ENCODE results near the gene LRRC8B. TPM values are rescaled to one million over a fixed set of nuclear protein-coding genes. Genes with fewer than 3 reads are reported as not detected.

The LRRC8B gene
- total RNA-seq, 1 donor from 2014 or later, result 19.1 TPM

GRCh38 chr1:89576013-89576412, 51.4 kb downstream of the LRRC8B start:
- H3K27ac Mint-ChIP-seq, result no peak overlapping the region
- peaks cover 22% of the 10 kb centered on the region for H3K4me1 Mint-ChIP-seq
- no peak overlapping the region for H3K4me3 Mint-ChIP-seq
- TF ChIP-seq, protein P1, sequence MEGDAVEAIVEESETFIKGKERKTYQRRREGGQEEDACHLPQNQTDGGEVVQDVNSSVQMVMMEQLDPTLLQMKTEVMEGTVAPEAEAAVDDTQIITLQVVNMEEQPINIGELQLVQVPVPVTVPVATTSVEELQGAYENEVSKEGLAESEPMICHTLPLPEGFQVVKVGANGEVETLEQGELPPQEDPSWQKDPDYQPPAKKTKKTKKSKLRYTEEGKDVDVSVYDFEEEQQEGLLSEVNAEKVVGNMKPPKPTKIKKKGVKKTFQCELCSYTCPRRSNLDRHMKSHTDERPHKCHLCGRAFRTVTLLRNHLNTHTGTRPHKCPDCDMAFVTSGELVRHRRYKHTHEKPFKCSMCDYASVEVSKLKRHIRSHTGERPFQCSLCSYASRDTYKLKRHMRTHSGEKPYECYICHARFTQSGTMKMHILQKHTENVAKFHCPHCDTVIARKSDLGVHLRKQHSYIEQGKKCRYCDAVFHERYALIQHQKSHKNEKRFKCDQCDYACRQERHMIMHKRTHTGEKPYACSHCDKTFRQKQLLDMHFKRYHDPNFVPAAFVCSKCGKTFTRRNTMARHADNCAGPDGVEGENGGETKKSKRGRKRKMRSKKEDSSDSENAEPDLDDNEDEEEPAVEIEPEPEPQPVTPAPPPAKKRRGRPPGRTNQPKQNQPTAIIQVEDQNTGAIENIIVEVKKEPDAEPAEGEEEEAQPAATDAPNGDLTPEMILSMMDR (IDR thresholded peaks at IDR 0.05), result no peak
- intact Hi-C loops (cut with micrococcal nuclease), result no loop called here
- peaks cover 52% of the 10 kb centered on the region for H3K36me3 Mint-ChIP-seq (ENCODE audit: low read depth)
- H3K27me3 Mint-ChIP-seq, result no peaks in the 10 kb centered on the region
- ChIA-PET POLR2A (no interaction called here), CTCF (interaction anchor here (2.0 kb wide), 1 partner anchor 187 kb away, joined by 5 read pairs; no protein-coding TSS in a partner anchor)
- H3K9me3 Mint-ChIP-seq, result no peaks in the 10 kb centered on the region
- DNase-seq, result no peak
- ATAC-seq (ENCODE audit: low read depth), result no peak

DNA sequence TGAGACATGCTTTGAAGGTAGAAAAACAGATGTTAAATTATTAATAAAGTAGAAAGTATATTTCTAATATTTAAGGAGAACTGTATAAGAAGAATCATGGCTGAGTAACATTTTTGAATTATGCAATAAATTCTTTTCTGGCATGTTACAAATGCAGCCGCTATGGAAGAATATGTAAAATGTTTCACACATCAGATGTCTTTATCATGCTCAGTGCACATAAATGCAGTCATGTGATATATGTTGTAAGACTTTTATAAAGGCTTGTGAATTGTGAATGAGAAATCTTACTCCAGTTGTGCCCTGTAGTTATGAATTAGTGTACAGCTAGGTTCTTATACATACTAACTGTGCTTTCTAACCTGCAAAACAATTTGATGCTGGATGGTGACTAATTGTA, 53.5 kb downstream of the LRRC8B start:
- intact Hi-C loops (cut with micrococcal nuclease), result no loop called here
- TF ChIP-seq, protein P1 (IDR thresholded peaks at IDR 0.05), result no peak
- H3K36me3 Mint-ChIP-seq (ENCODE audit: low read depth), result peaks cover 54% of the 10 kb centered on the region
- ChIA-PET CTCF (interaction anchor here (1.3 to 1.4 kb wide), 2 partner anchors 21 to 409 kb away, joined by 3 read pairs; no protein-coding TSS in a partner anchor), POLR2A (no interaction called here)
- no peaks in the 10 kb centered on the region for H3K27me3 Mint-ChIP-seq
- no peaks in the 10 kb centered on the region for H3K9me3 Mint-ChIP-seq
- no peak for ATAC-seq (ENCODE audit: low read depth)
- no peak overlapping the region for H3K27ac Mint-ChIP-seq
- H3K4me3 Mint-ChIP-seq, result no peak overlapping the region
- H3K4me1 Mint-ChIP-seq, result peaks cover 11% of the 10 kb centered on the region
- DNase-seq, result no peak

DNA sequence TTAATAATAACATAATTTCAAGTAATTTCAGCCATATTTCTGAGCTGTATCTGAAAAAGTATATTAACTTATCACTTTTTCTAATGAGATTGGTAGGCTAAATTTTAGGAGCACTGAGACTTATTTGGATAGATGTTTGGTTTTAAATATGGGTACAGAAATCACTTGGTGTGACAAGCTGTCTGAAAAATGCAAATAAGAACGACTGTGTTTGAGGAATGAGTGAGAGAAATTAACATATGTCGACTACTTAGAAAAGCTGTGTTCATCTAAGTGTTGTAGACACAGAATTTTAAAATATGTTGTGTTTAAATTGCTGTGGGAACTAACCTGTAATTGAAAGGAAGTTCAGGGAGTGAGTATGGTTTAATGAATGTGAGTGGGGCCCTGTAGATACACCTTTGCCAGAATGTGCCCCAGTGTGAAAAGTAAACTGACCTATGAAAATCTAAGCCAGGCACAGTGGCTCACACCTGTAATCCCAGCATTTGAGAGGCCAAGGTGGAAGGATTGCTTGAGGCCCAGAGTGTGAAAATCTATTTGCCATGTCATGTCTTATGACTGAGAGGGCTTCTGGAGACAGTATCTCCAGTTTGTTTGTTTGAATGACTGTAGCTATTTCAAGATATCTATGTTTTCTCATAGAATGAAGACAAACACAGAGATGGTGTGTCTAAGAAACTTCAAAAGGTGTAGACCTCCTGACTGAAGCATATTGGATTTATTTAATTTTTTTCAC, 54.5 kb downstream of the LRRC8B start:
- intact Hi-C loops (cut with micrococcal nuclease), result no loop called here
- CTCF ChIA-PET, result interaction anchor here (1.0 to 1.4 kb wide), 3 partner anchors 16 to 408 kb away, joined by 3 read pairs; no protein-coding TSS in a partner anchor
- peaks cover 57% of the 10 kb centered on the region for H3K36me3 Mint-ChIP-seq (ENCODE audit: low read depth)
- POLR2A ChIA-PET, result no interaction called here
- peaks cover 11% of the 10 kb centered on the region for H3K4me1 Mint-ChIP-seq
- no peak for DNase-seq
- ATAC-seq (ENCODE audit: low read depth), result no peak
- no peaks in the 10 kb centered on the region for H3K9me3 Mint-ChIP-seq
- TF ChIP-seq, protein P1 (IDR thresholded peaks at IDR 0.05), result no peak
- no peak overlapping the region for H3K4me3 Mint-ChIP-seq
- no peak overlapping the region for H3K27ac Mint-ChIP-seq
- H3K27me3 Mint-ChIP-seq, result no peaks in the 10 kb centered on the region

DNA sequence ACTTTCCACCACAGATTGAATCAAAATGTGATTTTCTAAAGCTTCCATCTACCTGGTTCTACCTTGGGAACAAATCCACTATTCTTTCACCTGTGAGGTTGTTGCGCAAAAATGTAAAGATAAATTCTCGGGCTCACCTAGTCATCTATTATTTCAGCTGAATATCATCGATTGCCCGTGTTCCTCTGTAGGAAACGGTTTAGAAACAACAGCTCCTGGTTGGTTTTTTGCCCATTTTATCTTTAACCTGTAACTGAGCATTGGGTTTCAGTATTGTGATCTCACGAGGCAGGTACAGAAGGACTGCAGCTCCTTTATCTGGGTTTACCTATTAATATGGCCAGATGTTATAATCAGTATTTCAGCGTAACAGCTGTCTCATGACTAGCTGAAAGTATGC, 55.4 kb downstream of the LRRC8B start:
- ATAC-seq (ENCODE audit: low read depth), result no peak
- Mint-ChIP-seq H3K36me3 (ENCODE audit: low read depth) (peaks cover 55% of the 10 kb centered on the region), H3K4me1 (peaks cover 11% of the 10 kb centered on the region), H3K27me3 (no peaks in the 10 kb centered on the region), H3K9me3 (no peaks in the 10 kb centered on the region), H3K4me3 (no peak overlapping the region), H3K27ac (no peak overlapping the region)
- ChIA-PET POLR2A (no interaction called here), CTCF (interaction anchor here (0.6 to 0.8 kb wide), 2 partner anchors 96 to 233 kb away, joined by 3 read pairs; no protein-coding TSS in a partner anchor)
- TF ChIP-seq, protein P1 (IDR thresholded peaks at IDR 0.05), result no peak
- DNase-seq, result no peak
- intact Hi-C loops (cut with micrococcal nuclease), result no loop called here

- Mint-ChIP-seq H3K9me3 (no peaks in the 10 kb centered on the region), H3K36me3 (ENCODE audit: low read depth) (peaks cover 57% of the 10 kb centered on the region), H3K27ac (no peak overlapping the region), H3K4me1 (peaks cover 11% of the 10 kb centered on the region), H3K27me3 (no peaks in the 10 kb centered on the region), H3K4me3 (no peak overlapping the region)
- ChIA-PET POLR2A (interaction anchor here (0.7 kb wide), 1 partner anchor 51 kb away, joined by 3 read pairs; the partner anchor contains the start of gene LRRC8C), CTCF (no interaction called here)
- intact Hi-C loops (cut with micrococcal nuclease), result no loop called here
- DNase-seq, result no peak
- ATAC-seq (ENCODE audit: low read depth), result no peak
- TF ChIP-seq, protein P1 (IDR thresholded peaks at IDR 0.05), result no peak
Measured at GRCh38 chr1:89581859-89582258, 57.2 kb downstream of the LRRC8B start.

Data from activated B cell treated with CpG ODN at 0.5 μM for 24 hours (primary cell).